Caco-2 (cell line): Measurements from ENCODE around the gene AOPEP. TPM values are rescaled to one million over a fixed set of nuclear protein-coding genes. Genes with fewer than 3 reads are reported as not detected.
"Not testable (repeated sequence)": the region's sequence is repeated elsewhere in the genome, so short reads cannot be mapped to it uniquely, and the experiment has no call there.

Experiments
- BruUV-seq: library from RNA; stranded (reverse); fragments of 400-500 nt; replicated peaks from 2 replicates; lab custom pipeline; 2021; lab: Mats Ljungman, UMichigan
- CTCF ChIA-PET: fragments of 300-600 bp; sonication (Branson Sonifier 250); formaldehyde crosslinking; loops from one replicate; lab custom pipeline; 2022; ENCODE audit warnings: antibody characterized with exemption; lab: Charles Lee
- POLR2A ChIA-PET: fragments of 300-600 bp; sonication (Branson Sonifier 250); formaldehyde crosslinking; loops from one replicate; lab custom pipeline; 2022; ENCODE audit warnings: antibody characterized with exemption; lab: Charles Lee
- DNase-seq, 2 experiments: peaks; one replicate each; pipeline versions ENCODE4 v3.0.0 to v3.0.0-alpha.2; 2020 to 2022
- H3K27me3 ChIP-seq: replicated peaks from 2 replicates; pipeline ENCODE4 v1.6.0; 2011; ENCODE audit warnings: low read length; ENCODE audit not compliant: control insufficient read depth, insufficient read depth
- H3K36me3 ChIP-seq: 2 replicates; pipeline ENCODE4 v1.5.1; 2011; ENCODE audit warnings: low read length; ENCODE audit not compliant: control insufficient read depth, insufficient read depth
- H3K4me1 ChIP-seq: fragments of 250-450 bp; sonication (Bioruptor Pico); 2 replicates; pipeline ENCODE4 v1.5.1; 2020; ENCODE audit warnings: mild to moderate bottlenecking
- H3K4me3 ChIP-seq: 2 replicates; pipeline ENCODE4 v1.5.1; 2011; ENCODE audit warnings: low read depth, mild to moderate bottlenecking, control low read depth, low read length
- H3K9me3 ChIP-seq: fragments of 250-450 bp; sonication (Bioruptor Pico); 2 replicates; pipeline ENCODE4 v1.5.1; 2020; ENCODE audit warnings: mild to moderate bottlenecking, moderate library complexity
- H3K27ac Mint-ChIP-seq: one replicate; pipeline ENCODE4 v1.8.0; 2022; ENCODE audit warnings: mixed read lengths; ENCODE audit not compliant: unreplicated experiment
- H3K27me3 Mint-ChIP-seq: one replicate; pipeline ENCODE4 v1.8.0; 2022; ENCODE audit warnings: mixed read lengths; ENCODE audit not compliant: insufficient read depth, unreplicated experiment
- H3K36me3 Mint-ChIP-seq: one replicate; pipeline ENCODE4 v1.8.0; 2022; ENCODE audit warnings: mild to moderate bottlenecking, mixed read lengths; ENCODE audit not compliant: insufficient read depth, unreplicated experiment
- H3K4me1 Mint-ChIP-seq: one replicate; pipeline ENCODE4 v1.8.0; 2022; ENCODE audit warnings: low read depth, mixed read lengths; ENCODE audit not compliant: unreplicated experiment
- H3K4me3 Mint-ChIP-seq: one replicate; pipeline ENCODE4 v1.8.0; 2022; ENCODE audit warnings: mild to moderate bottlenecking, moderate library complexity, mixed read lengths; ENCODE audit not compliant: unreplicated experiment
- H3K9me3 Mint-ChIP-seq: one replicate; pipeline ENCODE4 v1.8.0; 2022; ENCODE audit warnings: mixed read lengths; ENCODE audit not compliant: unreplicated experiment
- intact Hi-C: fragments of 100-400 bp; cut with micrococcal nuclease; formaldehyde crosslinking; loops from one replicate; pipeline ENCODE4 v1.10.0; 2022; ENCODE audit not compliant: unreplicated experiment
- total RNA-seq: library from RNA; stranded (reverse); gene quantifications from 2 replicates; pipeline ENCODE4 v1.2.3, GENCODE V29; 2022
- TF ChIP-seq, protein P1 (sequence below), 2 experiments: fragments of 200-600 bp in 1 of 2; IDR thresholded peaks; 1 replicate in 1 of 2; 2 replicates in 1 of 2; pipeline versions ENCODE4 v1.5.1 to v1.8.0; 2011 to 2022; ENCODE audit warnings: antibody characterized with exemption in 1 of 2, control low read depth in 1 of 2, inconsistent platforms in 1 of 2, low read depth in 1 of 2, low read length in 1 of 2, mild to moderate bottlenecking in 1 of 2, moderate library complexity in 1 of 2; ENCODE audit not compliant: insufficient read depth in 1 of 2, severe bottlenecking in 1 of 2, unreplicated experiment in 1 of 2

AOPEP gene
- total RNA-seq, 1 experiment from 2014 or later, result 63.3 TPM

DNA sequence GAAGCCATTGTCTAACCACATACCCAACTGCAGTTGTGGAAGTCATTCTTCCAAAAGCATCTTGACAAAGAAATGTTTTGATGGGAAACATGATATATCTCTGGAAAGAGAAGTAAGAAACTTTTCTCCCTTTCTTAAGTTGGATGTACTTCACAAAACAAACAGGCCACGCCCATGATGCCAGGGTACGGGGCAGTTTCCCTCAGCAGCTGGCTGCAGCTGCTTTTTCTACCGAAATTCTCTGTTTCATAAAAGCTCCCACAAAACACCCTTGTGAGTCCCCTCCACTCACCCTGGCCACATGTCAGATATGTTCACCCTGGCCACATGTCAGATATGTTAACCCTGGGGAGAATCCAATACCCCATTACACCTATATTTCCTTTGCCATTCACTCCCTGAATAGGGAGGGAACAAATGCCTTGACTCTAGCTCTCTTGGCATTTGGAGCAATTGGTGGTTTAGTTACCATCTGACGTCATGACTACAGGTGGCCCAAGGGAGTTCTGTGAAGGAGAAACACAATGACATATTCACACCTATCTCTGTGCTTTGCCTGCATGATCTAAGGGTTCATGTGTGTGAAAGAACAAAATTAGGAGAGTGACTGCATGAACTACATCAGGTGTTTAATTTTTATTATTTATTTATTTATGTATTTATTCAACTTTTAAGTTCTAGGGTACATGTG is 103.0 kb downstream of the AOPEP start:
- Histone ChIP-seq H3K36me3 (no peaks in the 10 kb centered on the region), H3K9me3 (no peaks in the 10 kb centered on the region), H3K27me3 (no peaks in the 10 kb centered on the region), H3K4me3 (no peak overlapping the region), H3K4me1 (peaks cover 25% of the 10 kb centered on the region)
- Mint-ChIP-seq H3K9me3 (peaks cover 10% of the 10 kb centered on the region), H3K36me3 (peaks cover 14% of the 10 kb centered on the region), H3K27me3 (no peaks in the 10 kb centered on the region), H3K4me1 (peaks cover 41% of the 10 kb centered on the region), H3K4me3 (no peak overlapping the region), H3K27ac (peak overlapping the region; percentile 75)
- CTCF ChIA-PET, result interaction anchor here (0.7 kb wide), 1 partner anchor 298 kb away, joined by 3 read pairs; no protein-coding TSS in a partner anchor
- intact Hi-C loops, result loop anchor here (5.0 kb wide), 1 partner anchor 83 kb away; no protein-coding TSS in a partner anchor
- TF ChIP-seq, protein P1, sequence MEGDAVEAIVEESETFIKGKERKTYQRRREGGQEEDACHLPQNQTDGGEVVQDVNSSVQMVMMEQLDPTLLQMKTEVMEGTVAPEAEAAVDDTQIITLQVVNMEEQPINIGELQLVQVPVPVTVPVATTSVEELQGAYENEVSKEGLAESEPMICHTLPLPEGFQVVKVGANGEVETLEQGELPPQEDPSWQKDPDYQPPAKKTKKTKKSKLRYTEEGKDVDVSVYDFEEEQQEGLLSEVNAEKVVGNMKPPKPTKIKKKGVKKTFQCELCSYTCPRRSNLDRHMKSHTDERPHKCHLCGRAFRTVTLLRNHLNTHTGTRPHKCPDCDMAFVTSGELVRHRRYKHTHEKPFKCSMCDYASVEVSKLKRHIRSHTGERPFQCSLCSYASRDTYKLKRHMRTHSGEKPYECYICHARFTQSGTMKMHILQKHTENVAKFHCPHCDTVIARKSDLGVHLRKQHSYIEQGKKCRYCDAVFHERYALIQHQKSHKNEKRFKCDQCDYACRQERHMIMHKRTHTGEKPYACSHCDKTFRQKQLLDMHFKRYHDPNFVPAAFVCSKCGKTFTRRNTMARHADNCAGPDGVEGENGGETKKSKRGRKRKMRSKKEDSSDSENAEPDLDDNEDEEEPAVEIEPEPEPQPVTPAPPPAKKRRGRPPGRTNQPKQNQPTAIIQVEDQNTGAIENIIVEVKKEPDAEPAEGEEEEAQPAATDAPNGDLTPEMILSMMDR (IDR thresholded peaks at IDR 0.05; ENCODE audit: insufficient read depth in 1 of 2, low read depth in 1 of 2, low read length in 1 of 2, severe bottlenecking in 1 of 2, unreplicated experiment in 1 of 2), result no peak
- POLR2A ChIA-PET, result no interaction called here
- DNase-seq, result no peak
- no TSS peak for BruUV-seq

DNA sequence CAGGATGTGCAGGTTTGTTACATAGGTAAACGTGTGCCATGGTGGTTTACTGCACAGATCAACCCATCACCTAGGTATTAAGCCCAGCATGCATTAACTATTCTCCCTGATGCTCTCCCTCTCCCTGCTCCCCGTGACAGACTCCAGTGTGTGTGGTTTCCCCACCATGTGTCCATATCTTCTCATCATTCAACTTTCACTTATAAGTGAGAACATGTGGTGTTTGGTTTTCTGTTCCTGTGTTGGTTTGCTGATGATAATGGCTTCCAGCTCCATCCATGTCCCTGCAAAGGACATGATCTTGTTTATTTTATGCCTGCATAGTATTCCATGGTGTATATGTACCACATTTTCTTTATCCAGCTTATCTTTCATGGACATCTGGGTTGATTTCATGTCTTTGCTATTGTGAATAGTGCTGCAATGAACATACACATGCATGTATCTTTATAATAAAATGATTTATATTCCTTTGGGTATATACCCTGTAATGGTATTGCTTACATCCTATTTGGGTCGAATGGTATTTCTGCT is 103.6 kb downstream of the AOPEP start:
- BruUV-seq, CTCF ChIA-PET, H3K27me3 ChIP-seq, H3K4me3 ChIP-seq, H3K27me3 Mint-ChIP-seq, intact Hi-C loops, H3K9me3 ChIP-seq, H3K36me3 ChIP-seq, H3K4me3 Mint-ChIP-seq, H3K9me3 Mint-ChIP-seq, POLR2A ChIA-PET, DNase-seq: not testable (repeated sequence)
- H3K4me1 ChIP-seq, result peaks cover 25% of the 10 kb centered on the region
- Mint-ChIP-seq H3K27ac (peak overlapping the region; percentile 75), H3K36me3 (peaks cover 14% of the 10 kb centered on the region), H3K4me1 (peaks cover 41% of the 10 kb centered on the region)

DNA sequence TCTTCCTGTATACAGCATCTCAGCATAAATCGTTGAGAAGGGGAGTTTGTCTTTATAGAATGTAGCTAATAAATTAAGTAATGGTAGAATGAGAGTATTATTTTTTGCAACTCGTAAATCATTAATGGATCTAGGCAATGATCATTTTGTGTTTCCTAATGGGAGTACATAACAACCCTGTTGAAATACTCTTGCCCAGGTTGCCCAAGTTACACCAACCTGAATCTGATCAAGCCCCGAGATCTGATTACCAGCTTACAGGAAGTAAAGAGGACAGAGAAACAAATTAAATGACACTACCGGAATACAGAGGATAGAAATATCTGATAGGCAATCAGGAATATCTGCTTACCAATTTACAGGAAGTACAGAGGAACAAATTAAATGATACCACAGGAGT is 107.3 kb downstream of the AOPEP start:
- intact Hi-C loops, result no loop called here
- CTCF ChIA-PET, result interaction anchor here (0.6 kb wide), 1 partner anchor 334 kb away, joined by 3 read pairs; no protein-coding TSS in a partner anchor
- no TSS peak for BruUV-seq

More for the DNA sequence above, 107.3 kb downstream of the AOPEP start:
- Mint-ChIP-seq H3K9me3 (peaks cover 29% of the 10 kb centered on the region), H3K27ac (no peak overlapping the region), H3K27me3 (no peaks in the 10 kb centered on the region), H3K4me1 (peaks cover 22% of the 10 kb centered on the region), H3K36me3 (peaks cover 9% of the 10 kb centered on the region), H3K4me3 (no peak overlapping the region)
- H3K9me3 ChIP-seq, result no peaks in the 10 kb centered on the region
- H3K27me3 ChIP-seq, result no peaks in the 10 kb centered on the region
- H3K4me1 ChIP-seq, result no peaks in the 10 kb centered on the region
- no peak overlapping the region for H3K4me3 ChIP-seq
- DNase-seq, result no peak
- POLR2A ChIA-PET, result no interaction called here
- H3K36me3 ChIP-seq, result no peaks in the 10 kb centered on the region
- TF ChIP-seq, protein P1 (IDR thresholded peaks at IDR 0.05; ENCODE audit: insufficient read depth in 1 of 2, low read depth in 1 of 2, low read length in 1 of 2, severe bottlenecking in 1 of 2, unreplicated experiment in 1 of 2), result no peak
